Measurements from ENCODE around the gene ST7. TPM values are rescaled to one million over a fixed set of nuclear protein-coding genes. Genes with fewer than 3 reads are reported as not detected.

ST7 gene
- total and polyA plus RNA-seq, 2 experiments from 2014 or later = 9.9 to 18.3 TPM

DNA sequence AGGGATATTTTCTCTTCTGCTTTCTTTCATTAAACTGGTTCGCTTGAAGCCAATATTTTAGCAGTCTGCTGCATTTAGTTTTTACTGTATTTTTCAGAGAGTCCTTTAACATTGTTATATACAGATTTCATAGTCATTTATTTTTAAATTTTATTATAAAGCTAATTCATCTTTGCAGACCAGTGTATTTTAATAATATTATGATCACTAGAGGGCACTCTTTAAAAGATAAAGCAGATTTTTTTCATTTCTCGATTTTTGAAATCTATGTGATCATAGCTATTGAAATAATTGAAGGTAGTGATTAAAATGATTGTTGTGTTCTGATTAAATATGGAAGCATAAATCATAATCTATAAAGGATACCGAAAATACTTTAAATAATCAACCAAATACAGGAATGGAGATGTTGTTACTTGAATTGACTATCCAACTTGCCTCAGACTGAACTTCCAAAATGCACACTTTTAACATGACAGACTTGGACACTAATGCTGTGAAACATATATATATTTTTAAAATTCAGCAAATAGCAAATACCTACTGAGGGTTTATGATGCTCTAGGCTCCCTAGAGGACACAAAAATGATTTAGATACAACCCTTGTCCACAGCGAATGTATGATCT is 35.2 kb downstream of the ST7 start:
- H3K4me1 ChIP-seq (ENCODE audit: insufficient read depth) = no peaks in the 10 kb centered on the region
- TF ChIP-seq, protein P1, sequence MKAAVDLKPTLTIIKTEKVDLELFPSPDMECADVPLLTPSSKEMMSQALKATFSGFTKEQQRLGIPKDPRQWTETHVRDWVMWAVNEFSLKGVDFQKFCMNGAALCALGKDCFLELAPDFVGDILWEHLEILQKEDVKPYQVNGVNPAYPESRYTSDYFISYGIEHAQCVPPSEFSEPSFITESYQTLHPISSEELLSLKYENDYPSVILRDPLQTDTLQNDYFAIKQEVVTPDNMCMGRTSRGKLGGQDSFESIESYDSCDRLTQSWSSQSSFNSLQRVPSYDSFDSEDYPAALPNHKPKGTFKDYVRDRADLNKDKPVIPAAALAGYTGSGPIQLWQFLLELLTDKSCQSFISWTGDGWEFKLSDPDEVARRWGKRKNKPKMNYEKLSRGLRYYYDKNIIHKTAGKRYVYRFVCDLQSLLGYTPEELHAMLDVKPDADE (IDR thresholded peaks at IDR 0.05) = no peak
- TF ChIP-seq, protein P2, sequence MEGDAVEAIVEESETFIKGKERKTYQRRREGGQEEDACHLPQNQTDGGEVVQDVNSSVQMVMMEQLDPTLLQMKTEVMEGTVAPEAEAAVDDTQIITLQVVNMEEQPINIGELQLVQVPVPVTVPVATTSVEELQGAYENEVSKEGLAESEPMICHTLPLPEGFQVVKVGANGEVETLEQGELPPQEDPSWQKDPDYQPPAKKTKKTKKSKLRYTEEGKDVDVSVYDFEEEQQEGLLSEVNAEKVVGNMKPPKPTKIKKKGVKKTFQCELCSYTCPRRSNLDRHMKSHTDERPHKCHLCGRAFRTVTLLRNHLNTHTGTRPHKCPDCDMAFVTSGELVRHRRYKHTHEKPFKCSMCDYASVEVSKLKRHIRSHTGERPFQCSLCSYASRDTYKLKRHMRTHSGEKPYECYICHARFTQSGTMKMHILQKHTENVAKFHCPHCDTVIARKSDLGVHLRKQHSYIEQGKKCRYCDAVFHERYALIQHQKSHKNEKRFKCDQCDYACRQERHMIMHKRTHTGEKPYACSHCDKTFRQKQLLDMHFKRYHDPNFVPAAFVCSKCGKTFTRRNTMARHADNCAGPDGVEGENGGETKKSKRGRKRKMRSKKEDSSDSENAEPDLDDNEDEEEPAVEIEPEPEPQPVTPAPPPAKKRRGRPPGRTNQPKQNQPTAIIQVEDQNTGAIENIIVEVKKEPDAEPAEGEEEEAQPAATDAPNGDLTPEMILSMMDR (conservative IDR thresholded peaks at IDR 0.05; ENCODE audit: low read depth in 2 of 2) = peak in 1 of 2 experiments; percentile 55; a peak in 2 of 4 replicates
- H2AFZ ChIP-seq = no peak overlapping the region
- Mint-ChIP-seq H3K4me3 (no peak overlapping the region), H3K36me3 (ENCODE audit: low read depth) (peaks cover 32% of the 10 kb centered on the region), H3K4me1 (no peaks in the 10 kb centered on the region), H3K27me3 (ENCODE audit: insufficient read depth, low read depth, poor library complexity) (peaks cover 2% of the 10 kb centered on the region), H3K9me3 (peaks cover 31% of the 10 kb centered on the region), H3K27ac (no peak overlapping the region)
- H3K27me3 ChIP-seq (ENCODE audit: insufficient read depth) = no peaks in the 10 kb centered on the region
- no peak for DNase-seq (ENCODE audit: low spot score)
- H3K79me2 ChIP-seq (replicated peaks; ENCODE audit: insufficient read depth) = peaks cover 18% of the 10 kb centered on the region
- H3K4me3 ChIP-seq = no peak overlapping the region
- H3K4me2 ChIP-seq = no peak overlapping the region
- peaks cover 3% of the 10 kb centered on the region; the same call in 1 of the 2 replicates for H3K9me2 ChIP-seq (ENCODE audit: insufficient read depth)
- no peak overlapping the region for H3K27ac ChIP-seq (ENCODE audit: low read depth)
- no peaks in the 10 kb centered on the region for H3F3A ChIP-seq (replicated peaks; ENCODE audit: low read depth)
- H4K20me1 ChIP-seq (replicated peaks; ENCODE audit: insufficient read depth) = no peaks in the 10 kb centered on the region
- peaks cover 6% of the 10 kb centered on the region; the same call in 1 of the 2 replicates for H3K36me3 ChIP-seq (ENCODE audit: insufficient read depth)
- no peak for ATAC-seq

DNA sequence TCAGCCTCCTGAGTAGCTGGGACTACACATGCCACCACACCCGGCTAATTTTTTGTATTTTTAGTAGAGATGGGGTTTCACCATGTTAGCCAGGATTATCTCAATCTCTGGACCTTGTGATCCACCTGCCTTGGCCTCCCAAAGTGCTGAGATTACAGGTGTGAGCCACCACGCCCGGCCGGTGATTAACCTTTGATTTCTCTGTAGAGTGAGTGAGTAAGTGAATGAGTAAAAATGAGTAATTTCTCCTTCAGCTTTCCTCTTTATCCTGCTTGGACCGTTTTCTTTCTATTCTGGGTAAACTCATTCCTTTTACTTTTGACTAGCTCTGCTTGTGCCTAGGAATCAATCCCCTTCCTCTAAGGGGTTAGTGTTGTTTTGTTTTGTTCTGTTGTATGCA is 36.8 kb downstream of the ST7 start:
- Mint-ChIP-seq H3K36me3 (ENCODE audit: low read depth) (peaks cover 32% of the 10 kb centered on the region), H3K27ac (no peak overlapping the region), H3K4me3 (no peak overlapping the region), H3K9me3 (peaks cover 31% of the 10 kb centered on the region), H3K27me3 (ENCODE audit: insufficient read depth, low read depth, poor library complexity) (peaks cover 2% of the 10 kb centered on the region), H3K4me1 (no peaks in the 10 kb centered on the region)
- Histone ChIP-seq H3K4me3 (no peak overlapping the region), H3K4me1 (ENCODE audit: insufficient read depth) (no peaks in the 10 kb centered on the region), H3K27me3 (ENCODE audit: insufficient read depth) (no peaks in the 10 kb centered on the region), H3F3A (replicated peaks; ENCODE audit: low read depth) (no peaks in the 10 kb centered on the region), H3K36me3 (ENCODE audit: insufficient read depth) (peaks cover 6% of the 10 kb centered on the region; the same call in 1 of the 2 replicates), H3K4me2 (no peak overlapping the region), H3K27ac (ENCODE audit: low read depth) (no peak overlapping the region), H3K9me2 (ENCODE audit: insufficient read depth) (peaks cover 3% of the 10 kb centered on the region; the same call in 1 of the 2 replicates), H3K79me2 (replicated peaks; ENCODE audit: insufficient read depth) (peaks cover 14% of the 10 kb centered on the region), H2AFZ (no peak overlapping the region), H4K20me1 (replicated peaks; ENCODE audit: insufficient read depth) (no peaks in the 10 kb centered on the region)
- ATAC-seq (no peak), DNase-seq (ENCODE audit: low spot score) (no peak)
- TF ChIP-seq EZH2phosphoT487 (IDR thresholded peaks at IDR 0.05; ENCODE audit: unreplicated experiment) (no peak), EZH2 (IDR thresholded peaks at IDR 0.05; ENCODE audit: low read depth, unreplicated experiment) (no peak), ZNF114 (CRISPR knock-in tag; IDR thresholded peaks at IDR 0.05) (no peak), POLR2AphosphoS5 (IDR thresholded peaks at IDR 0.05; ENCODE audit: low read depth) (no peak), JUNB (IDR thresholded peaks at IDR 0.05; ENCODE audit: unreplicated experiment) (no peak), NANOG (IDR thresholded peaks at IDR 0.05; ENCODE audit: borderline replicate concordance) (no peak), ZNF331 (CRISPR knock-in tag; IDR thresholded peaks at IDR 0.05; ENCODE audit: low read depth) (no peak), STAT1 (IDR thresholded peaks at IDR 0.05; ENCODE audit: unreplicated experiment) (no peak)
- TF ChIP-seq, protein P3, sequence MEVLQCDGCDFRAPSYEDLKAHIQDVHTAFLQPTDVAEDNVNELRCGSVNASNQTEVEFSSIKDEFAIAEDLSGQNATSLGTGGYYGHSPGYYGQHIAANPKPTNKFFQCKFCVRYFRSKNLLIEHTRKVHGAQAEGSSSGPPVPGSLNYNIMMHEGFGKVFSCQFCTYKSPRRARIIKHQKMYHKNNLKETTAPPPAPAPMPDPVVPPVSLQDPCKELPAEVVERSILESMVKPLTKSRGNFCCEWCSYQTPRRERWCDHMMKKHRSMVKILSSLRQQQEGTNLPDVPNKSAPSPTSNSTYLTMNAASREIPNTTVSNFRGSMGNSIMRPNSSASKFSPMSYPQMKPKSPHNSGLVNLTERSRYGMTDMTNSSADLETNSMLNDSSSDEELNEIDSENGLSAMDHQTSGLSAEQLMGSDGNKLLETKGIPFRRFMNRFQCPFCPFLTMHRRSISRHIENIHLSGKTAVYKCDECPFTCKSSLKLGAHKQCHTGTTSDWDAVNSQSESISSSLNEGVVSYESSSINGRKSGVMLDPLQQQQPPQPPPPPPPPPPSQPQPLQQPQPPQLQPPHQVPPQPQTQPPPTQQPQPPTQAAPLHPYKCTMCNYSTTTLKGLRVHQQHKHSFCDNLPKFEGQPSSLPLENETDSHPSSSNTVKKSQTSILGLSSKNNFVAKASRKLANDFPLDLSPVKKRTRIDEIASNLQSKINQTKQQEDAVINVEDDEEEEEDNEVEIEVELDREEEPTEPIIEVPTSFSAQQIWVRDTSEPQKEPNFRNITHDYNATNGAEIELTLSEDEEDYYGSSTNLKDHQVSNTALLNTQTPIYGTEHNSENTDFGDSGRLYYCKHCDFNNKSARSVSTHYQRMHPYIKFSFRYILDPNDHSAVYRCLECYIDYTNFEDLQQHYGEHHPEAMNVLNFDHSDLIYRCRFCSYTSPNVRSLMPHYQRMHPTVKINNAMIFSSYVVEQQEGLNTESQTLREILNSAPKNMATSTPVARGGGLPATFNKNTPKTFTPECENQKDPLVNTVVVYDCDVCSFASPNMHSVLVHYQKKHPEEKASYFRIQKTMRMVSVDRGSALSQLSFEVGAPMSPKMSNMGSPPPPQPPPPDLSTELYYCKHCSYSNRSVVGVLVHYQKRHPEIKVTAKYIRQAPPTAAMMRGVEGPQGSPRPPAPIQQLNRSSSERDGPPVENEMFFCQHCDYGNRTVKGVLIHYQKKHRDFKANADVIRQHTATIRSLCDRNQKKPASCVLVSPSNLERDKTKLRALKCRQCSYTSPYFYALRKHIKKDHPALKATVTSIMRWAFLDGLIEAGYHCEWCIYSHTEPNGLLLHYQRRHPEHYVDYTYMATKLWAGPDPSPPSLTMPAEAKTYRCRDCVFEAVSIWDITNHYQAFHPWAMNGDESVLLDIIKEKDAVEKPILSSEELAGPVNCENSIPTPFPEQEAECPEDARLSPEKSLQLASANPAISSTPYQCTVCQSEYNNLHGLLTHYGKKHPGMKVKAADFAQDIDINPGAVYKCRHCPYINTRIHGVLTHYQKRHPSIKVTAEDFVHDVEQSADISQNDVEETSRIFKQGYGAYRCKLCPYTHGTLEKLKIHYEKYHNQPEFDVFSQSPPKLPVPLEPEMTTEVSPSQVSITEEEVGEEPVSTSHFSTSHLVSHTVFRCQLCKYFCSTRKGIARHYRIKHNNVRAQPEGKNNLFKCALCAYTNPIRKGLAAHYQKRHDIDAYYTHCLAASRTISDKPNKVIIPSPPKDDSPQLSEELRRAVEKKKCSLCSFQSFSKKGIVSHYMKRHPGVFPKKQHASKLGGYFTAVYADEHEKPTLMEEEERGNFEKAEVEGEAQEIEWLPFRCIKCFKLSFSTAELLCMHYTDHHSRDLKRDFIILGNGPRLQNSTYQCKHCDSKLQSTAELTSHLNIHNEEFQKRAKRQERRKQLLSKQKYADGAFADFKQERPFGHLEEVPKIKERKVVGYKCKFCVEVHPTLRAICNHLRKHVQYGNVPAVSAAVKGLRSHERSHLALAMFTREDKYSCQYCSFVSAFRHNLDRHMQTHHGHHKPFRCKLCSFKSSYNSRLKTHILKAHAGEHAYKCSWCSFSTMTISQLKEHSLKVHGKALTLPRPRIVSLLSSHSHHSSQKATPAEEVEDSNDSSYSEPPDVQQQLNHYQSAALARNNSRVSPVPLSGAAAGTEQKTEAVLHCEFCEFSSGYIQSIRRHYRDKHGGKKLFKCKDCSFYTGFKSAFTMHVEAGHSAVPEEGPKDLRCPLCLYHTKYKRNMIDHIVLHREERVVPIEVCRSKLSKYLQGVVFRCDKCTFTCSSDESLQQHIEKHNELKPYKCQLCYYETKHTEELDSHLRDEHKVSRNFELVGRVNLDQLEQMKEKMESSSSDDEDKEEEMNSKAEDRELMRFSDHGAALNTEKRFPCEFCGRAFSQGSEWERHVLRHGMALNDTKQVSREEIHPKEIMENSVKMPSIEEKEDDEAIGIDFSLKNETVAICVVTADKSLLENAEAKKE (CRISPR knock-in tag; IDR thresholded peaks at IDR 0.05) = no peak
